Lower leg skin (tissue), 4 donors: ENCODE results near the gene RAPGEF5. TPM values are rescaled to one million over a fixed set of nuclear protein-coding genes. Genes with fewer than 3 reads are reported as not detected.

Experiments
- total RNA-seq, 4 donors: library from RNA; depleted of rRNA; stranded (reverse); fragments of >200 nt; gene quantifications; one replicate each; pipeline ENCODE4 v1.1.0, GENCODE V29; 2016

Gene RAPGEF5
- total RNA-seq, 4 donors from 2014 or later, result 19.4 to 47.7 (median 25.2) TPM

Other genes with a start within 250 kb of the RAPGEF5 start
- 1 to 10 TPM in 1 of 4 donors, under 1 TPM in 1, not detected in 2; 0.29 to 1.4 TPM for gene STEAP1B, start 143.0 kb upstream of the RAPGEF5 start, total RNA-seq